GM18951 (cell line): ENCODE measurements around the gene GPR176.

Experiments
- POLR2A ChIP-seq: IDR thresholded peaks from 4 replicates; pipeline ENCODE4 v1.6.1; 2011; ENCODE audit warnings: mild to moderate bottlenecking; ENCODE audit not compliant: insufficient read length, insufficient read depth; ENCODE audit errors: extremely low read depth
- in situ Hi-C: fragments of 300-500 bp; cut with MboI; formaldehyde crosslinking; loops from one replicate; pipeline ENCODE4 v1.12.0; 2022; ENCODE audit warnings: low sequenced_read_pairs, mixed read lengths, inconsistent platforms; ENCODE audit not compliant: unreplicated experiment

Gene GPR176

GRCh38 chr15:39892418-39892817 is 27.6 kb downstream of the GPR176 start:
- TF ChIP-seq POLR2A: no peak
- in situ Hi-C loops: no loop called here

- in situ Hi-C loops: no loop called here
- no peak for TF ChIP-seq POLR2A
These were observed 29.4 kb downstream of the GPR176 start for GRCh38 chr15:39890621-39891020.

- in situ Hi-C loops: no loop called here
- TF ChIP-seq POLR2A: no peak
These were observed 30.5 kb downstream of the GPR176 start for GRCh38 chr15:39889601-39890000.

- in situ Hi-C loops: no loop called here
- TF ChIP-seq POLR2A: no peak
These were observed 31.3 kb downstream of the GPR176 start for GRCh38 chr15:39888809-39889208.

- in situ Hi-C loops: no loop called here
- TF ChIP-seq POLR2A: no peak
These were observed 31.8 kb downstream of the GPR176 start for GRCh38 chr15:39888243-39888642.

- in situ Hi-C loops: no loop called here
- TF ChIP-seq POLR2A: no peak
These were observed 32.2 kb downstream of the GPR176 start for GRCh38 chr15:39887832-39888231.

GRCh38 chr15:39887211-39887610 is 32.9 kb downstream of the GPR176 start:
- in situ Hi-C loops: no loop called here
- TF ChIP-seq POLR2A: no peak

- in situ Hi-C loops: no loop called here
- no peak for TF ChIP-seq POLR2A
These were observed 33.6 kb downstream of the GPR176 start for GRCh38 chr15:39886418-39886817.

GRCh38 chr15:39885099-39885777 is 34.8 kb downstream of the GPR176 start:
- in situ Hi-C loops: no loop called here
- TF ChIP-seq POLR2A: no peak

- TF ChIP-seq POLR2A: no peak
- in situ Hi-C loops: no loop called here
These were observed 35.7 kb downstream of the GPR176 start for GRCh38 chr15:39884351-39884750.

GRCh38 chr15:39882602-39883001 is 37.5 kb downstream of the GPR176 start:
- no peak for TF ChIP-seq POLR2A
- in situ Hi-C loops: no loop called here

- TF ChIP-seq POLR2A: no peak
- in situ Hi-C loops: no loop called here
These were observed 38.3 kb downstream of the GPR176 start for GRCh38 chr15:39881790-39882189.

- in situ Hi-C loops: no loop called here
- TF ChIP-seq POLR2A: no peak
These were observed 39.2 kb downstream of the GPR176 start for GRCh38 chr15:39880718-39881387.

GRCh38 chr15:39878406-39878785 is 41.7 kb downstream of the GPR176 start:
- TF ChIP-seq POLR2A: no peak
- in situ Hi-C loops: loop anchor here (10.0 kb wide), 1 partner anchor 94 kb away; the partner anchor contains the start of gene FSIP1
